Measurements from ENCODE around the gene SEPTIN7. TPM values are rescaled to one million over a fixed set of nuclear protein-coding genes. Genes with fewer than 3 reads are reported as not detected.

Gene SEPTIN7
- total and polyA plus RNA-seq, 9 of the 15 experiments (the other 6 are each of a cell fraction or from before 2014, with no cell fraction given) = 95.0 to 268 (median 163) TPM

GRCh38 chr7:35753761-35754603 is 46.9 kb upstream of the SEPTIN7 start (continued):
- TF ChIP-seq, protein P1, sequence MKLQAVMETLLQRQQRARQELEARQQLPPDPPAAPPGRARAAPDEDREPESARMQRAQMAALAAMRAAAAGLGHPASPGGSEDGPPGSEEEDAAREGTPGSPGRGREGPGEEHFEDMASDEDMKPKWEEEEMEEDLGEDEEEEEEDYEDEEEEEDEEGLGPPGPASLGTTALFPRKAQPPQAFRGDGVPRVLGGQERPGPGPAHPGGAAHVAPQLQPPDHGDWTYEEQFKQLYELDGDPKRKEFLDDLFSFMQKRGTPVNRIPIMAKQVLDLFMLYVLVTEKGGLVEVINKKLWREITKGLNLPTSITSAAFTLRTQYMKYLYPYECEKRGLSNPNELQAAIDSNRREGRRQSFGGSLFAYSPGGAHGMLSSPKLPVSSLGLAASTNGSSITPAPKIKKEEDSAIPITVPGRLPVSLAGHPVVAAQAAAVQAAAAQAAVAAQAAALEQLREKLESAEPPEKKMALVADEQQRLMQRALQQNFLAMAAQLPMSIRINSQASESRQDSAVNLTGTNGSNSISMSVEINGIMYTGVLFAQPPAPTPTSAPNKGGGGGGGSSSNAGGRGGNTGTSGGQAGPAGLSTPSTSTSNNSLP (IDR thresholded peaks at IDR 0.05; ENCODE audit: borderline replicate concordance, low read depth, low read length) = 0 out of 2 replicates have a peak, but pooled peaks have one; percentile 72
- TF ChIP-seq ZNF316 (IDR thresholded peaks at IDR 0.05) = peak; percentile 41
- TF ChIP-seq, protein P2, sequence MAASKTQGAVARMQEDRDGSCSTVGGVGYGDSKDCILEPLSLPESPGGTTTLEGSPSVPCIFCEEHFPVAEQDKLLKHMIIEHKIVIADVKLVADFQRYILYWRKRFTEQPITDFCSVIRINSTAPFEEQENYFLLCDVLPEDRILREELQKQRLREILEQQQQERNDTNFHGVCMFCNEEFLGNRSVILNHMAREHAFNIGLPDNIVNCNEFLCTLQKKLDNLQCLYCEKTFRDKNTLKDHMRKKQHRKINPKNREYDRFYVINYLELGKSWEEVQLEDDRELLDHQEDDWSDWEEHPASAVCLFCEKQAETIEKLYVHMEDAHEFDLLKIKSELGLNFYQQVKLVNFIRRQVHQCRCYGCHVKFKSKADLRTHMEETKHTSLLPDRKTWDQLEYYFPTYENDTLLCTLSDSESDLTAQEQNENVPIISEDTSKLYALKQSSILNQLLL (CRISPR knock-in tag; IDR thresholded peaks at IDR 0.05; ENCODE audit: borderline replicate concordance) = no peak
- no peak for TF ChIP-seq ZNF644 (tag; IDR thresholded peaks at IDR 0.05; ENCODE audit: low read depth)
- TF ChIP-seq DNMT1 (IDR thresholded peaks at IDR 0.05) = no peak
- TF ChIP-seq ZHX1 (conservative IDR thresholded peaks at IDR 0.05; ENCODE audit: low read length) = no peak
- no peak for TF ChIP-seq HINFP (tag; conservative IDR thresholded peaks at IDR 0.05; ENCODE audit: low read depth)
- TF ChIP-seq NFE2 (IDR thresholded peaks at IDR 0.05; ENCODE audit: low read depth) = 0 out of 2 replicates have a peak, but pooled peaks have one; percentile 22
- TF ChIP-seq, protein P3, sequence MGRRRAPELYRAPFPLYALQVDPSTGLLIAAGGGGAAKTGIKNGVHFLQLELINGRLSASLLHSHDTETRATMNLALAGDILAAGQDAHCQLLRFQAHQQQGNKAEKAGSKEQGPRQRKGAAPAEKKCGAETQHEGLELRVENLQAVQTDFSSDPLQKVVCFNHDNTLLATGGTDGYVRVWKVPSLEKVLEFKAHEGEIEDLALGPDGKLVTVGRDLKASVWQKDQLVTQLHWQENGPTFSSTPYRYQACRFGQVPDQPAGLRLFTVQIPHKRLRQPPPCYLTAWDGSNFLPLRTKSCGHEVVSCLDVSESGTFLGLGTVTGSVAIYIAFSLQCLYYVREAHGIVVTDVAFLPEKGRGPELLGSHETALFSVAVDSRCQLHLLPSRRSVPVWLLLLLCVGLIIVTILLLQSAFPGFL (CRISPR knock-in tag; IDR thresholded peaks at IDR 0.05) = no peak
- no peak for TF ChIP-seq BACH1 (tag; IDR thresholded peaks at IDR 0.05)
- peak; percentile 90 for TF ChIP-seq TEAD4 (IDR thresholded peaks at IDR 0.05; ENCODE audit: low read length)
- TF ChIP-seq TEAD4 (CRISPR knock-in tag; IDR thresholded peaks at IDR 0.05; ENCODE audit: borderline replicate concordance) = no peak
- TF ChIP-seq ZNF282 (CRISPR knock-in tag; IDR thresholded peaks at IDR 0.05) = no peak
- TF ChIP-seq ELF4 (CRISPR knock-in tag; IDR thresholded peaks at IDR 0.05) = no peak
- TF ChIP-seq SMARCA4 (IDR thresholded peaks at IDR 0.05) = peak; percentile 93
- TF ChIP-seq E2F3 (CRISPR knock-in tag; IDR thresholded peaks at IDR 0.05) = no peak
- TF ChIP-seq NR4A1 (CRISPR knock-in tag; IDR thresholded peaks at IDR 0.05) = no peak
- peak; percentile 19; the same call in 1 of the 2 replicates for TF ChIP-seq NR4A1 (tag; IDR thresholded peaks at IDR 0.05)
- no peak for TF ChIP-seq SAFB (IDR thresholded peaks at IDR 0.05; ENCODE audit: borderline replicate concordance, low read depth, low read length)
- TF ChIP-seq KLF16 (IDR thresholded peaks at IDR 0.05) = peak; percentile 63
- no peak for TF ChIP-seq U2AF2 (optimal IDR thresholded peaks at IDR 0.05; ENCODE audit: low read depth, low read length)

Data from K562 (cell line).